ENCODE data around the gene UBE2Z. TPM values are rescaled to one million over a fixed set of nuclear protein-coding genes. Genes with fewer than 3 reads are reported as not detected.

UBE2Z gene
- total and polyA plus RNA-seq, 2 of the 13 experiments (the other 11 are each of a cell fraction or from before 2014, with no cell fraction given) = 63.2 to 122 TPM

DNA sequence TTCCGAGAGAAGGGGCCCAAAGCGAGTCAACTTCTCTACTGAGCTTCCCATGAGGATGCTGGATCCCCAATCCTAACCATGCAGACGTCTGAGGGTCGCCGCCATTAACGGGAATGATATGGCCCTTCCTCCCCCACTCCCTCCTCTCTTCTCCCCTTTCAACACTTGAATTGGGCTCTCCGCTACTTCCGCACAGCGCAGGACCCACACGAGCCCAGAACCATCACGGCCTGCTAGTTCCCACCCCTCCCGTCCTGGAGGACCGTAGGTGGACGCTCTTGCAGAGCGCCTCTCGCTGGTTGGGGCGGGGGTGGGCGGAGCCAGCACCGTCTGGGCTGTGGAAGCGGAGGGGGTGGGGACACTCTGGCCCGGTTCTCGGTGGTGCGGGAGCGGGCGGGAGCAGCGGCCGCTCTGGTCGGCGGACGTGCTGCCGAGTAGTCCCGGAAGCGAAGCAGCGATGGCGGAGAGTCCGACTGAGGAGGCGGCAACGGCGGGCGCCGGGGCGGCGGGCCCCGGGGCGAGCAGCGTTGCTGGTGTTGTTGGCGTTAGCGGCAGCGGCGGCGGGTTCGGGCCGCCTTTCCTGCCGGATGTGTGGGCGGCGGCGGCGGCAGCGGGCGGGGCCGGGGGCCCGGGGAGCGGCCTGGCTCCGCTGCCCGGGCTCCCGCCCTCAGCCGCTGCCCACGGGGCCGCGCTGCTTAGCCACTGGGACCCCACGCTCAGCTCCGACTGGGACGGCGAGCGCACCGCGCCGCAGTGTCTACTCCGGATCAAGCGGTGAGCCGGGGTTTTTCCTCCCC, at the start of gene UBE2Z (continued):
- TF ChIP-seq MEIS2 (CRISPR knock-in tag; IDR thresholded peaks at IDR 0.05) = peak; percentile 51; the same call in 1 of the 2 replicates
- TF ChIP-seq, protein P1, sequence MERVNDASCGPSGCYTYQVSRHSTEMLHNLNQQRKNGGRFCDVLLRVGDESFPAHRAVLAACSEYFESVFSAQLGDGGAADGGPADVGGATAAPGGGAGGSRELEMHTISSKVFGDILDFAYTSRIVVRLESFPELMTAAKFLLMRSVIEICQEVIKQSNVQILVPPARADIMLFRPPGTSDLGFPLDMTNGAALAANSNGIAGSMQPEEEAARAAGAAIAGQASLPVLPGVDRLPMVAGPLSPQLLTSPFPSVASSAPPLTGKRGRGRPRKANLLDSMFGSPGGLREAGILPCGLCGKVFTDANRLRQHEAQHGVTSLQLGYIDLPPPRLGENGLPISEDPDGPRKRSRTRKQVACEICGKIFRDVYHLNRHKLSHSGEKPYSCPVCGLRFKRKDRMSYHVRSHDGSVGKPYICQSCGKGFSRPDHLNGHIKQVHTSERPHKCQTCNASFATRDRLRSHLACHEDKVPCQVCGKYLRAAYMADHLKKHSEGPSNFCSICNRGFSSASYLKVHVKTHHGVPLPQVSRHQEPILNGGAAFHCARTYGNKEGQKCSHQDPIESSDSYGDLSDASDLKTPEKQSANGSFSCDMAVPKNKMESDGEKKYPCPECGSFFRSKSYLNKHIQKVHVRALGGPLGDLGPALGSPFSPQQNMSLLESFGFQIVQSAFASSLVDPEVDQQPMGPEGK (CRISPR knock-in tag; IDR thresholded peaks at IDR 0.05) = peak; percentile 92
- peak; percentile 99 for TF ChIP-seq ZNF556 (CRISPR knock-in tag; IDR thresholded peaks at IDR 0.05; ENCODE audit: borderline replicate concordance)
- TF ChIP-seq ONECUT2 (CRISPR knock-in tag; IDR thresholded peaks at IDR 0.05) = no peak
- TF ChIP-seq MIXL1 (CRISPR knock-in tag; IDR thresholded peaks at IDR 0.05) = peak; percentile 54; the same call in 1 of the 2 replicates
- peak; percentile 47; the same call in 1 of the 2 replicates for TF ChIP-seq ESRRA (CRISPR knock-in tag; IDR thresholded peaks at IDR 0.05; ENCODE audit: low read depth)
- peak; percentile 83; the same call in 1 of the 2 replicates for TF ChIP-seq ZNF451 (CRISPR knock-in tag; IDR thresholded peaks at IDR 0.05)
- TF ChIP-seq MED1 (CRISPR knock-in tag; IDR thresholded peaks at IDR 0.05) = peak; percentile 82
- TF ChIP-seq KLF11 (CRISPR knock-in tag; IDR thresholded peaks at IDR 0.05) = peak; percentile 85
- no peak for TF ChIP-seq HMGA1 (CRISPR knock-in tag; conservative IDR thresholded peaks at IDR 0.05)
- TF ChIP-seq, protein P2, sequence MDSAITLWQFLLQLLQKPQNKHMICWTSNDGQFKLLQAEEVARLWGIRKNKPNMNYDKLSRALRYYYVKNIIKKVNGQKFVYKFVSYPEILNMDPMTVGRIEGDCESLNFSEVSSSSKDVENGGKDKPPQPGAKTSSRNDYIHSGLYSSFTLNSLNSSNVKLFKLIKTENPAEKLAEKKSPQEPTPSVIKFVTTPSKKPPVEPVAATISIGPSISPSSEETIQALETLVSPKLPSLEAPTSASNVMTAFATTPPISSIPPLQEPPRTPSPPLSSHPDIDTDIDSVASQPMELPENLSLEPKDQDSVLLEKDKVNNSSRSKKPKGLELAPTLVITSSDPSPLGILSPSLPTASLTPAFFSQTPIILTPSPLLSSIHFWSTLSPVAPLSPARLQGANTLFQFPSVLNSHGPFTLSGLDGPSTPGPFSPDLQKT (CRISPR knock-in tag; IDR thresholded peaks at IDR 0.05; ENCODE audit: borderline replicate concordance) = no peak
- TF ChIP-seq ZSCAN30 (CRISPR knock-in tag; IDR thresholded peaks at IDR 0.05) = no peak
- no peak for TF ChIP-seq TCF7L2 (IDR thresholded peaks at IDR 0.05; ENCODE audit: low read depth, low read length)
- no peak for TF ChIP-seq HOXA7 (CRISPR knock-in tag; IDR thresholded peaks at IDR 0.05)
- TF ChIP-seq HDAC6 (IDR thresholded peaks at IDR 0.05; ENCODE audit: low read depth, low read length) = no peak
- TF ChIP-seq TBX3 (IDR thresholded peaks at IDR 0.05; ENCODE audit: borderline replicate concordance) = peak; percentile 62; the same call in 1 of the 2 replicates
- TF ChIP-seq, protein P3, sequence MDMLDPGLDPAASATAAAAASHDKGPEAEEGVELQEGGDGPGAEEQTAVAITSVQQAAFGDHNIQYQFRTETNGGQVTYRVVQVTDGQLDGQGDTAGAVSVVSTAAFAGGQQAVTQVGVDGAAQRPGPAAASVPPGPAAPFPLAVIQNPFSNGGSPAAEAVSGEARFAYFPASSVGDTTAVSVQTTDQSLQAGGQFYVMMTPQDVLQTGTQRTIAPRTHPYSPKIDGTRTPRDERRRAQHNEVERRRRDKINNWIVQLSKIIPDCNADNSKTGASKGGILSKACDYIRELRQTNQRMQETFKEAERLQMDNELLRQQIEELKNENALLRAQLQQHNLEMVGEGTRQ (IDR thresholded peaks at IDR 0.05; ENCODE audit: low read depth, low read length) = no peak
- TF ChIP-seq, protein P3 (CRISPR knock-in tag; IDR thresholded peaks at IDR 0.05; ENCODE audit: borderline replicate concordance) = no peak
- TF ChIP-seq, protein P4, sequence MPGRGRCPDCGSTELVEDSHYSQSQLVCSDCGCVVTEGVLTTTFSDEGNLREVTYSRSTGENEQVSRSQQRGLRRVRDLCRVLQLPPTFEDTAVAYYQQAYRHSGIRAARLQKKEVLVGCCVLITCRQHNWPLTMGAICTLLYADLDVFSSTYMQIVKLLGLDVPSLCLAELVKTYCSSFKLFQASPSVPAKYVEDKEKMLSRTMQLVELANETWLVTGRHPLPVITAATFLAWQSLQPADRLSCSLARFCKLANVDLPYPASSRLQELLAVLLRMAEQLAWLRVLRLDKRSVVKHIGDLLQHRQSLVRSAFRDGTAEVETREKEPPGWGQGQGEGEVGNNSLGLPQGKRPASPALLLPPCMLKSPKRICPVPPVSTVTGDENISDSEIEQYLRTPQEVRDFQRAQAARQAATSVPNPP (CRISPR knock-in tag; IDR thresholded peaks at IDR 0.05) = 0 out of 2 replicates have a peak, but pooled peaks have one; percentile 71
- TF ChIP-seq, protein P5, sequence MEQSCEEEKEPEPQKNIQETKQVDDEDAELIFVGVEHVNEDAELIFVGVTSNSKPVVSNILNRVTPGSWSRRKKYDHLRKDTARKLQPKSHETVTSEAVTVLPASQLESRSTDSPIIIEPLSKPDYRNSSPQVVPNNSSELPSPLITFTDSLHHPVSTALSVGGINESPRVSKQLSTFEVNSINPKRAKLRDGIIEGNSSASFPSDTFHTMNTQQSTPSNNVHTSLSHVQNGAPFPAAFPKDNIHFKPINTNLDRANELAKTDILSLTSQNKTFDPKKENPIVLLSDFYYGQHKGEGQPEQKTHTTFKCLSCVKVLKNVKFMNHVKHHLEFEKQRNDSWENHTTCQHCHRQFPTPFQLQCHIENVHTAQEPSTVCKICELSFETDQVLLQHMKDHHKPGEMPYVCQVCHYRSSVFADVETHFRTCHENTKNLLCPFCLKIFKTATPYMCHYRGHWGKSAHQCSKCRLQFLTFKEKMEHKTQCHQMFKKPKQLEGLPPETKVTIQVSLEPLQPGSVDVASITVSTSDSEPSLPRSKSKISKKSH (CRISPR knock-in tag; IDR thresholded peaks at IDR 0.05; ENCODE audit: borderline replicate concordance) = peak; percentile 83; the same call in 1 of the 2 replicates
- no peak for TF ChIP-seq MBNL3 (CRISPR knock-in tag; conservative IDR thresholded peaks at IDR 0.05)
- no peak for TF ChIP-seq ZNF841 (CRISPR knock-in tag; IDR thresholded peaks at IDR 0.05; ENCODE audit: borderline replicate concordance)

Measured in HepG2 (cell line).